Loucy (cell line): Measurements from ENCODE around the gene TMEM200B.
"Not testable (repeated sequence)": the region's sequence is repeated elsewhere in the genome, so short reads cannot be mapped to it uniquely, and the experiment has no call there.

Experiments
- H2AFZ ChIP-seq: fragments of 200-600 bp; sonication (generic); 2 replicates; pipeline ENCODE4 v1.6.0; 2016; ENCODE audit warnings: antibody characterized with exemption, mild to moderate bottlenecking, low read length, moderate library complexity
- H3F3A ChIP-seq: fragments of 200-600 bp; 2 replicates; pipeline ENCODE4 v1.6.0; 2016; ENCODE audit warnings: antibody characterized with exemption, low read depth, mild to moderate bottlenecking
- H3K27me3 ChIP-seq: fragments of 200-600 bp; sonication (generic); 2 replicates; pipeline ENCODE4 v1.6.1; 2014; ENCODE audit warnings: low read length, mild to moderate bottlenecking; ENCODE audit not compliant: insufficient read depth, poor library complexity, severe bottlenecking
- H3K36me3 ChIP-seq: fragments of 200-600 bp; sonication (generic); 2 replicates; pipeline ENCODE4 v1.6.1; 2016; ENCODE audit warnings: low read length; ENCODE audit not compliant: insufficient read depth
- H3K4me1 ChIP-seq: fragments of 200-600 bp; sonication (generic); 2 replicates; pipeline ENCODE4 v1.5.1; 2014; ENCODE audit warnings: low read length, mild to moderate bottlenecking; ENCODE audit not compliant: insufficient read depth, poor library complexity, severe bottlenecking
- H3K4me2 ChIP-seq: fragments of 200-600 bp; sonication (generic); 2 replicates; pipeline ENCODE4 v1.6.0; 2014; ENCODE audit warnings: antibody characterized with exemption, low read length, low read depth, mild to moderate bottlenecking; ENCODE audit not compliant: poor library complexity, severe bottlenecking
- H3K4me3 ChIP-seq: fragments of 200-600 bp; sonication (generic); 2 replicates; pipeline ENCODE4 v1.5.1; 2014; ENCODE audit warnings: low read length, mild to moderate bottlenecking, mixed read lengths; ENCODE audit not compliant: poor library complexity, severe bottlenecking
- H3K79me2 ChIP-seq: fragments of 200-600 bp; sonication (generic); 2 replicates; pipeline ENCODE4 v1.6.1; 2014; ENCODE audit warnings: low read length; ENCODE audit not compliant: insufficient read depth
- H3K9ac ChIP-seq: fragments of 200-600 bp; sonication (generic); 2 replicates; pipeline ENCODE4 v1.6.0; 2014; ENCODE audit warnings: mild to moderate bottlenecking, low read depth, low read length, moderate library complexity; ENCODE audit not compliant: poor library complexity, severe bottlenecking
- H3K9me2 ChIP-seq: fragments of 200-600 bp; sonication (generic); replicated peaks from 2 replicates; pipeline ENCODE4 v1.6.1; 2016; ENCODE audit warnings: low read depth, low read length, mixed read lengths
- H3K9me3 ChIP-seq: fragments of 200-600 bp; sonication (generic); 2 replicates; pipeline ENCODE4 v1.6.1; 2014; ENCODE audit warnings: mild to moderate bottlenecking, antibody characterized with exemption, low read length, low read depth; ENCODE audit not compliant: insufficient read depth
- H4K20me1 ChIP-seq: fragments of 200-600 bp; sonication (generic); 2 replicates; pipeline ENCODE4 v1.6.0; 2014; ENCODE audit warnings: antibody characterized with exemption, low read length, mild to moderate bottlenecking; ENCODE audit not compliant: insufficient read depth, poor library complexity, severe bottlenecking
- CTCF ChIP-seq: fragments of 200-600 bp; sonication (generic); conservative IDR thresholded peaks from 2 replicates; pipeline ENCODE4 v1.5.1; 2014; ENCODE audit warnings: mild to moderate bottlenecking, antibody characterized with exemption, low read length
- EZH2phosphoT487 ChIP-seq: fragments of 200-600 bp; IDR thresholded peaks from 2 replicates; pipeline ENCODE4 v1.6.1; 2018; ENCODE audit warnings: antibody characterized with exemption, mild to moderate bottlenecking, moderate library complexity, borderline replicate concordance

TMEM200B gene

GRCh38 chr1:29114654-29115053 lies 9.0 kb downstream of the TMEM200B start:
- H3K9me2 ChIP-seq, result no peaks in the 10 kb centered on the region
- H3K4me1 ChIP-seq, result no peaks in the 10 kb centered on the region
- H3K27me3 ChIP-seq, result no peaks in the 10 kb centered on the region
- no peak overlapping the region for H3K4me2 ChIP-seq
- no peak overlapping the region for H3K9ac ChIP-seq
- H4K20me1 ChIP-seq, result no peaks in the 10 kb centered on the region
- TF ChIP-seq CTCF, result no peak
- no peaks in the 10 kb centered on the region for H3F3A ChIP-seq
- peaks cover 56% of the 10 kb centered on the region; the same call in 1 of the 2 replicates for H3K36me3 ChIP-seq
- H3K79me2 ChIP-seq, result no peaks in the 10 kb centered on the region
- H2AFZ ChIP-seq, result no peak overlapping the region
- H3K4me3 ChIP-seq, result no peak overlapping the region
- no peaks in the 10 kb centered on the region for H3K9me3 ChIP-seq

- Histone ChIP-seq H2AFZ (no peak overlapping the region), H3K27me3 (no peaks in the 10 kb centered on the region), H3K79me2 (no peaks in the 10 kb centered on the region), H3K9ac (no peak overlapping the region), H3K4me1 (no peaks in the 10 kb centered on the region), H3K4me3 (no peak overlapping the region), H3F3A (no peaks in the 10 kb centered on the region), H3K36me3 (peaks cover 62% of the 10 kb centered on the region; the same call in 1 of the 2 replicates), H4K20me1 (no peaks in the 10 kb centered on the region), H3K4me2 (no peak overlapping the region), H3K9me3 (no peaks in the 10 kb centered on the region), H3K9me2 (no peaks in the 10 kb centered on the region)
- no peak for TF ChIP-seq CTCF
- TF ChIP-seq EZH2phosphoT487, result no peak
Observed at GRCh38 chr1:29113413-29114117, 10.1 kb downstream of the TMEM200B start.

GRCh38 chr1:29112705-29113412 lies 10.8 kb downstream of the TMEM200B start:
- Histone ChIP-seq H3K9me3 (no peaks in the 10 kb centered on the region), H3K27me3 (no peaks in the 10 kb centered on the region), H4K20me1 (no peaks in the 10 kb centered on the region), H3K36me3 (peaks cover 61% of the 10 kb centered on the region; the same call in 1 of the 2 replicates), H3F3A (no peaks in the 10 kb centered on the region), H3K4me1 (no peaks in the 10 kb centered on the region), H3K9ac (no peak overlapping the region), H3K79me2 (no peaks in the 10 kb centered on the region), H3K9me2 (no peaks in the 10 kb centered on the region), H3K4me2 (no peak overlapping the region), H3K4me3 (no peak overlapping the region), H2AFZ (no peak overlapping the region)
- TF ChIP-seq CTCF (no peak), EZH2phosphoT487 (no peak)

GRCh38 chr1:29108041-29108440 lies 15.7 kb downstream of the TMEM200B start:
- H3K9me3 ChIP-seq, H3K9ac ChIP-seq, H3K9me2 ChIP-seq, H4K20me1 ChIP-seq, H3K4me2 ChIP-seq, H3K79me2 ChIP-seq, H3K4me1 ChIP-seq, H2AFZ ChIP-seq, H3K27me3 ChIP-seq, H3K4me3 ChIP-seq, H3F3A ChIP-seq: not testable (repeated sequence)
- H3K36me3 ChIP-seq, result peaks cover 28% of the 10 kb centered on the region; the same call in 1 of the 2 replicates
